CD1c-positive myeloid dendritic cell (primary cell): ENCODE measurements around the gene GRK4.
"Not testable (repeated sequence)": the region's sequence is repeated elsewhere in the genome, so short reads cannot be mapped to it uniquely, and the experiment has no call there.

Experiments used
- DNase-seq: peaks from one replicate; pipeline ENCODE4 v3.0.0-alpha.2; 2016; ENCODE audit errors: extremely low spot score

Gene GRK4

GRCh38 chr4:2930758-2931511, 32.4 kb upstream of the GRK4 start:
- DNase-seq = no peak

GRCh38 chr4:2931512-2932301, 31.7 kb upstream of the GRK4 start:
- DNase-seq = peak; percentile 79

GRCh38 chr4:2932321-2932950, 30.9 kb upstream of the GRK4 start:
- no peak for DNase-seq

GRCh38 chr4:2932951-2933565, 30.3 kb upstream of the GRK4 start:
- DNase-seq = no peak

- no peak for DNase-seq
Measured at GRCh38 chr4:2933566-2934076, 29.8 kb upstream of the GRK4 start.

- DNase-seq = peak; percentile 74
Measured at GRCh38 chr4:2934077-2934812, 29.1 kb upstream of the GRK4 start.

GRCh38 chr4:2934813-2935761, 28.3 kb upstream of the GRK4 start:
- peak; percentile 98 for DNase-seq

GRCh38 chr4:2935762-2936743, 27.3 kb upstream of the GRK4 start:
- DNase-seq = no peak

- no peak for DNase-seq
Measured at GRCh38 chr4:2936773-2937145, 26.6 kb upstream of the GRK4 start.

- DNase-seq = no peak
Measured at GRCh38 chr4:2937146-2937857, 26.1 kb upstream of the GRK4 start.

- DNase-seq = no peak
Measured at GRCh38 chr4:2937986-2938385, 25.4 kb upstream of the GRK4 start.

GRCh38 chr4:2938411-2938810, 25.0 kb upstream of the GRK4 start:
- DNase-seq = not testable (repeated sequence)

GRCh38 chr4:2938906-2939305, 24.5 kb upstream of the GRK4 start:
- DNase-seq = no peak

GRCh38 chr4:2939383-2940243, 23.8 kb upstream of the GRK4 start:
- no peak for DNase-seq

GRCh38 chr4:2940267-2941137, 22.9 kb upstream of the GRK4 start:
- DNase-seq = no peak
